GM23338 (cell line): Measurements from ENCODE around the gene ST8SIA4. TPM values are rescaled to one million over a fixed set of nuclear protein-coding genes. Genes with fewer than 3 reads are reported as not detected.

Experiments used
- ATAC-seq: fragments of 200-7000 bp; cut with Tn5 transposase; 3 replicates; pipeline ENCODE4 v1.9.1; 2020
- DNase-seq: peaks from one replicate; pipeline ENCODE4 v3.0.0-alpha.2; 2015; ENCODE audit warnings: low spot score
- H2AFZ ChIP-seq: fragments of 200-600 bp; sonication (generic); 2 replicates; pipeline ENCODE4 v1.8.0; 2016; ENCODE audit warnings: antibody characterized with exemption, mild to moderate bottlenecking, moderate library complexity
- H3F3A ChIP-seq: fragments of 200-600 bp; sonication (generic); replicated peaks from 2 replicates; pipeline ENCODE4 v1.8.0; 2017; ENCODE audit warnings: antibody characterized with exemption, mixed run types, low read depth
- H3K27ac ChIP-seq: fragments of 200-600 bp; sonication (generic); 2 replicates; pipeline ENCODE4 v1.6.1; 2016; ENCODE audit warnings: low read depth
- H3K27me3 ChIP-seq: fragments of 200-600 bp; sonication (generic); 2 replicates; pipeline ENCODE4 v1.8.0; 2016; ENCODE audit warnings: mild to moderate bottlenecking, mixed run types, moderate library complexity; ENCODE audit not compliant: insufficient read depth
- H3K36me3 ChIP-seq: fragments of 200-600 bp; sonication (generic); 2 replicates; pipeline ENCODE4 v1.8.0; 2016; ENCODE audit warnings: mild to moderate bottlenecking; ENCODE audit not compliant: insufficient read depth
- H3K4me1 ChIP-seq: fragments of 200-600 bp; sonication (generic); 2 replicates; pipeline ENCODE4 v1.8.0; 2016; ENCODE audit warnings: mild to moderate bottlenecking, moderate library complexity; ENCODE audit not compliant: insufficient read depth
- H3K4me2 ChIP-seq: fragments of 200-600 bp; sonication (generic); 2 replicates; pipeline ENCODE4 v1.7.1; 2017; ENCODE audit warnings: mixed run types
- H3K4me3 ChIP-seq: fragments of 200-600 bp; sonication (generic); 2 replicates; pipeline ENCODE4 v1.6.1; 2016; ENCODE audit warnings: mixed run types
- H3K79me2 ChIP-seq: fragments of 200-600 bp; sonication (generic); replicated peaks from 2 replicates; pipeline ENCODE4 v1.8.0; 2017; ENCODE audit warnings: mild to moderate bottlenecking; ENCODE audit not compliant: insufficient read depth
- H3K9me2 ChIP-seq: fragments of 200-600 bp; sonication (generic); 2 replicates; pipeline ENCODE4 v1.8.0; 2017; ENCODE audit not compliant: insufficient read depth
- H4K20me1 ChIP-seq: fragments of 200-600 bp; sonication (generic); replicated peaks from 2 replicates; pipeline ENCODE4 v1.8.0; 2017; ENCODE audit warnings: mild to moderate bottlenecking; ENCODE audit not compliant: insufficient read depth
- H3K27ac Mint-ChIP-seq: 2 replicates; pipeline ENCODE4 v1.8.0; 2020; ENCODE audit warnings: inconsistent platforms, mild to moderate bottlenecking, moderate library complexity, mixed read lengths
- H3K27me3 Mint-ChIP-seq: 3 replicates; pipeline ENCODE4 v1.8.0; 2022; ENCODE audit warnings: low read depth, mild to moderate bottlenecking, moderate library complexity, mixed read lengths, inconsistent platforms; ENCODE audit not compliant: insufficient read depth, poor library complexity
- H3K36me3 Mint-ChIP-seq: 3 replicates; pipeline ENCODE4 v1.8.0; 2021; ENCODE audit warnings: low read depth, mild to moderate bottlenecking, inconsistent platforms, moderate library complexity, mixed read lengths
- H3K4me1 Mint-ChIP-seq: 3 replicates; pipeline ENCODE4 v1.8.0; 2020; ENCODE audit warnings: mild to moderate bottlenecking, inconsistent platforms, mixed read lengths
- H3K4me3 Mint-ChIP-seq: 3 replicates; pipeline ENCODE4 v1.8.0; 2021; ENCODE audit warnings: moderate library complexity, mild to moderate bottlenecking, inconsistent platforms, mixed read lengths
- H3K9me3 Mint-ChIP-seq: 3 replicates; pipeline ENCODE4 v1.8.0; 2020; ENCODE audit warnings: moderate library complexity, mild to moderate bottlenecking, inconsistent platforms, mixed read lengths
- CREB1 ChIP-seq: fragments of 250-450 bp; sonication (Bioruptor Pico); IDR thresholded peaks from 2 replicates; pipeline ENCODE4 v1.5.0; 2020; ENCODE audit warnings: low read depth, mild to moderate bottlenecking, moderate library complexity
- EZH2 ChIP-seq: fragments of 200-600 bp; sonication (generic); IDR thresholded peaks from one replicate; pipeline ENCODE4 v1.8.0; 2017; ENCODE audit warnings: antibody characterized with exemption, mild to moderate bottlenecking, low read depth; ENCODE audit not compliant: unreplicated experiment
- EZH2phosphoT487 ChIP-seq: fragments of 200-600 bp; sonication (generic); IDR thresholded peaks from one replicate; pipeline ENCODE4 v1.8.1; 2018; ENCODE audit warnings: antibody characterized with exemption; ENCODE audit not compliant: unreplicated experiment
- JUNB ChIP-seq: IDR thresholded peaks from one replicate; pipeline ENCODE4 v1.6.1; 2016; ENCODE audit warnings: antibody characterized with exemption; ENCODE audit not compliant: unreplicated experiment
- NANOG ChIP-seq: IDR thresholded peaks from 2 replicates; pipeline ENCODE4 v1.6.1; 2016; ENCODE audit warnings: antibody characterized with exemption, borderline replicate concordance
- REST ChIP-seq: IDR thresholded peaks from one replicate; pipeline ENCODE4 v1.6.1; 2018; ENCODE audit warnings: antibody characterized with exemption; ENCODE audit not compliant: unreplicated experiment
- STAT1 ChIP-seq: IDR thresholded peaks from one replicate; pipeline ENCODE4 v1.6.1; 2016; ENCODE audit warnings: antibody characterized with exemption; ENCODE audit not compliant: unreplicated experiment
- ZNF114 ChIP-seq: fragments of 250-450 bp; sonication (Bioruptor Pico); IDR thresholded peaks from 2 replicates; pipeline ENCODE4 v1.5.0; 2020; ENCODE audit warnings: mild to moderate bottlenecking, moderate library complexity
- ZNF331 ChIP-seq: fragments of 250-450 bp; sonication (Bioruptor Pico); IDR thresholded peaks from 2 replicates; pipeline ENCODE4 v1.5.0; 2020; ENCODE audit warnings: low read depth, mild to moderate bottlenecking, moderate library complexity
- polyA plus RNA-seq: library from polyadenylated mRNA; unstranded; fragments of >200 nt; fragmentation: Nextera tagmentation; extraction: Ambion mirVana; gene quantifications from 2 replicates; pipeline ENCODE4 v1.2.1, GENCODE V29; 2016
- total RNA-seq: library from RNA; depleted of rRNA; stranded (reverse); fragments of >200 nt; shearing (Covaris generic); gene quantifications from 2 replicates; pipeline ENCODE4 v1.2.3, GENCODE V29; 2014
- TF ChIP-seq, protein P1 (sequence below): fragments of 250-450 bp; sonication (Bioruptor Pico); IDR thresholded peaks from 2 replicates; pipeline ENCODE4 v1.5.0; 2020; ENCODE audit warnings: mild to moderate bottlenecking, moderate library complexity
- TF ChIP-seq, protein P2 (sequence below): IDR thresholded peaks from 2 replicates; pipeline ENCODE4 v1.6.1; 2016; ENCODE audit warnings: antibody characterized with exemption

The ST8SIA4 gene
- total and polyA plus RNA-seq, 2 experiments from 2014 or later: 0.11 to 0.28 TPM

GRCh38 chr5:100797861-100798260 is 105.2 kb downstream of the ST8SIA4 start (continued):
- TF ChIP-seq, protein P1, sequence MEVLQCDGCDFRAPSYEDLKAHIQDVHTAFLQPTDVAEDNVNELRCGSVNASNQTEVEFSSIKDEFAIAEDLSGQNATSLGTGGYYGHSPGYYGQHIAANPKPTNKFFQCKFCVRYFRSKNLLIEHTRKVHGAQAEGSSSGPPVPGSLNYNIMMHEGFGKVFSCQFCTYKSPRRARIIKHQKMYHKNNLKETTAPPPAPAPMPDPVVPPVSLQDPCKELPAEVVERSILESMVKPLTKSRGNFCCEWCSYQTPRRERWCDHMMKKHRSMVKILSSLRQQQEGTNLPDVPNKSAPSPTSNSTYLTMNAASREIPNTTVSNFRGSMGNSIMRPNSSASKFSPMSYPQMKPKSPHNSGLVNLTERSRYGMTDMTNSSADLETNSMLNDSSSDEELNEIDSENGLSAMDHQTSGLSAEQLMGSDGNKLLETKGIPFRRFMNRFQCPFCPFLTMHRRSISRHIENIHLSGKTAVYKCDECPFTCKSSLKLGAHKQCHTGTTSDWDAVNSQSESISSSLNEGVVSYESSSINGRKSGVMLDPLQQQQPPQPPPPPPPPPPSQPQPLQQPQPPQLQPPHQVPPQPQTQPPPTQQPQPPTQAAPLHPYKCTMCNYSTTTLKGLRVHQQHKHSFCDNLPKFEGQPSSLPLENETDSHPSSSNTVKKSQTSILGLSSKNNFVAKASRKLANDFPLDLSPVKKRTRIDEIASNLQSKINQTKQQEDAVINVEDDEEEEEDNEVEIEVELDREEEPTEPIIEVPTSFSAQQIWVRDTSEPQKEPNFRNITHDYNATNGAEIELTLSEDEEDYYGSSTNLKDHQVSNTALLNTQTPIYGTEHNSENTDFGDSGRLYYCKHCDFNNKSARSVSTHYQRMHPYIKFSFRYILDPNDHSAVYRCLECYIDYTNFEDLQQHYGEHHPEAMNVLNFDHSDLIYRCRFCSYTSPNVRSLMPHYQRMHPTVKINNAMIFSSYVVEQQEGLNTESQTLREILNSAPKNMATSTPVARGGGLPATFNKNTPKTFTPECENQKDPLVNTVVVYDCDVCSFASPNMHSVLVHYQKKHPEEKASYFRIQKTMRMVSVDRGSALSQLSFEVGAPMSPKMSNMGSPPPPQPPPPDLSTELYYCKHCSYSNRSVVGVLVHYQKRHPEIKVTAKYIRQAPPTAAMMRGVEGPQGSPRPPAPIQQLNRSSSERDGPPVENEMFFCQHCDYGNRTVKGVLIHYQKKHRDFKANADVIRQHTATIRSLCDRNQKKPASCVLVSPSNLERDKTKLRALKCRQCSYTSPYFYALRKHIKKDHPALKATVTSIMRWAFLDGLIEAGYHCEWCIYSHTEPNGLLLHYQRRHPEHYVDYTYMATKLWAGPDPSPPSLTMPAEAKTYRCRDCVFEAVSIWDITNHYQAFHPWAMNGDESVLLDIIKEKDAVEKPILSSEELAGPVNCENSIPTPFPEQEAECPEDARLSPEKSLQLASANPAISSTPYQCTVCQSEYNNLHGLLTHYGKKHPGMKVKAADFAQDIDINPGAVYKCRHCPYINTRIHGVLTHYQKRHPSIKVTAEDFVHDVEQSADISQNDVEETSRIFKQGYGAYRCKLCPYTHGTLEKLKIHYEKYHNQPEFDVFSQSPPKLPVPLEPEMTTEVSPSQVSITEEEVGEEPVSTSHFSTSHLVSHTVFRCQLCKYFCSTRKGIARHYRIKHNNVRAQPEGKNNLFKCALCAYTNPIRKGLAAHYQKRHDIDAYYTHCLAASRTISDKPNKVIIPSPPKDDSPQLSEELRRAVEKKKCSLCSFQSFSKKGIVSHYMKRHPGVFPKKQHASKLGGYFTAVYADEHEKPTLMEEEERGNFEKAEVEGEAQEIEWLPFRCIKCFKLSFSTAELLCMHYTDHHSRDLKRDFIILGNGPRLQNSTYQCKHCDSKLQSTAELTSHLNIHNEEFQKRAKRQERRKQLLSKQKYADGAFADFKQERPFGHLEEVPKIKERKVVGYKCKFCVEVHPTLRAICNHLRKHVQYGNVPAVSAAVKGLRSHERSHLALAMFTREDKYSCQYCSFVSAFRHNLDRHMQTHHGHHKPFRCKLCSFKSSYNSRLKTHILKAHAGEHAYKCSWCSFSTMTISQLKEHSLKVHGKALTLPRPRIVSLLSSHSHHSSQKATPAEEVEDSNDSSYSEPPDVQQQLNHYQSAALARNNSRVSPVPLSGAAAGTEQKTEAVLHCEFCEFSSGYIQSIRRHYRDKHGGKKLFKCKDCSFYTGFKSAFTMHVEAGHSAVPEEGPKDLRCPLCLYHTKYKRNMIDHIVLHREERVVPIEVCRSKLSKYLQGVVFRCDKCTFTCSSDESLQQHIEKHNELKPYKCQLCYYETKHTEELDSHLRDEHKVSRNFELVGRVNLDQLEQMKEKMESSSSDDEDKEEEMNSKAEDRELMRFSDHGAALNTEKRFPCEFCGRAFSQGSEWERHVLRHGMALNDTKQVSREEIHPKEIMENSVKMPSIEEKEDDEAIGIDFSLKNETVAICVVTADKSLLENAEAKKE (CRISPR knock-in tag): no peak
- TF ChIP-seq STAT1: no peak

- H3K4me1 ChIP-seq: no peaks in the 10 kb centered on the region
- Mint-ChIP-seq H3K36me3 (peaks cover 4% of the 10 kb centered on the region), H3K4me1 (no peaks in the 10 kb centered on the region; the same call in 2 of the 3 replicates)
- TF ChIP-seq CREB1 (CRISPR knock-in tag) (no peak), STAT1 (no peak), NANOG (no peak), ZNF114 (CRISPR knock-in tag) (no peak), EZH2 (no peak), REST (no peak), JUNB (no peak), ZNF331 (CRISPR knock-in tag) (no peak), EZH2phosphoT487 (no peak)
- TF ChIP-seq, protein P2, sequence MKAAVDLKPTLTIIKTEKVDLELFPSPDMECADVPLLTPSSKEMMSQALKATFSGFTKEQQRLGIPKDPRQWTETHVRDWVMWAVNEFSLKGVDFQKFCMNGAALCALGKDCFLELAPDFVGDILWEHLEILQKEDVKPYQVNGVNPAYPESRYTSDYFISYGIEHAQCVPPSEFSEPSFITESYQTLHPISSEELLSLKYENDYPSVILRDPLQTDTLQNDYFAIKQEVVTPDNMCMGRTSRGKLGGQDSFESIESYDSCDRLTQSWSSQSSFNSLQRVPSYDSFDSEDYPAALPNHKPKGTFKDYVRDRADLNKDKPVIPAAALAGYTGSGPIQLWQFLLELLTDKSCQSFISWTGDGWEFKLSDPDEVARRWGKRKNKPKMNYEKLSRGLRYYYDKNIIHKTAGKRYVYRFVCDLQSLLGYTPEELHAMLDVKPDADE: no peak
Observed at GRCh38 chr5:100796851-100797250, 106.2 kb downstream of the ST8SIA4 start.

More at GRCh38 chr5:100796851-100797250, 106.2 kb downstream of the ST8SIA4 start:
- Mint-ChIP-seq H3K27ac (no peak overlapping the region), H3K27me3 (no peaks in the 10 kb centered on the region), H3K4me3 (no peak overlapping the region), H3K9me3 (peaks cover 22% of the 10 kb centered on the region)
- no peak overlapping the region for H3K27ac ChIP-seq
- H3K4me3 ChIP-seq: no peak overlapping the region
- no peak for ATAC-seq
- H3K4me2 ChIP-seq: no peak overlapping the region
- 0 out of 2 replicates have a peak, but pooled peaks cover 9% of the 10 kb centered on the region for H3K9me2 ChIP-seq
- no peaks in the 10 kb centered on the region for H3K36me3 ChIP-seq
- DNase-seq: no peak
- no peaks in the 10 kb centered on the region for H3F3A ChIP-seq
- H2AFZ ChIP-seq: no peak overlapping the region
- H3K27me3 ChIP-seq: no peaks in the 10 kb centered on the region
- no peaks in the 10 kb centered on the region for H3K79me2 ChIP-seq
- H4K20me1 ChIP-seq: no peaks in the 10 kb centered on the region
